Large intestine (tissue), 3 donors: Measurements from ENCODE around the gene KPTN. TPM values are rescaled to one million over a fixed set of nuclear protein-coding genes. Genes with fewer than 3 reads are reported as not detected.
"Not testable (repeated sequence)": the region's sequence is repeated elsewhere in the genome, so short reads cannot be mapped to it uniquely, and the experiment has no call there.

Source experiments
- DNase-seq, 2 donors: peaks; one replicate each; pipeline versions ENCODE4 v3.0.0 to v3.0.0-alpha.2; 2013
- H3K27ac ChIP-seq: one replicate; pipeline ENCODE4 v1.5.1; 2013; ENCODE audit warnings: low read length
- H3K27me3 ChIP-seq: 2 replicates; pipeline ENCODE4 v1.6.1; 2013; ENCODE audit warnings: low read length; ENCODE audit not compliant: control insufficient read depth, insufficient read depth
- H3K36me3 ChIP-seq: 2 replicates; pipeline ENCODE4 v1.6.1; 2013; ENCODE audit warnings: low read length; ENCODE audit not compliant: control insufficient read depth, insufficient read depth
- H3K4me1 ChIP-seq: one replicate; pipeline ENCODE4 v1.6.1; 2013; ENCODE audit warnings: low read length; ENCODE audit not compliant: control insufficient read depth, insufficient read depth
- H3K4me3 ChIP-seq: one replicate; pipeline ENCODE4 v1.5.1; 2013; ENCODE audit warnings: low read length
- H3K9me3 ChIP-seq: one replicate; pipeline ENCODE4 v1.6.1; 2013; ENCODE audit warnings: mild to moderate bottlenecking, low read depth, low read length, moderate library complexity; ENCODE audit not compliant: control insufficient read depth
- WGBS: methylation state at CpG from one replicate; pipeline ENCODE4 v1.1.5; 2013; ENCODE audit warnings: low lambda C conversion rate; ENCODE audit not compliant: insufficient coverage; 5-methylcytosine and 5-hydroxymethylcytosine counted together
- polyA plus RNA-seq: library from polyadenylated mRNA; unstranded; fragments of 120-200 nt; gene quantifications from one replicate; pipeline ENCODE4 v1.2.1, GENCODE V29; 2013

KPTN gene
- polyA plus RNA-seq, 1 donor = 9.4 TPM

DNA sequence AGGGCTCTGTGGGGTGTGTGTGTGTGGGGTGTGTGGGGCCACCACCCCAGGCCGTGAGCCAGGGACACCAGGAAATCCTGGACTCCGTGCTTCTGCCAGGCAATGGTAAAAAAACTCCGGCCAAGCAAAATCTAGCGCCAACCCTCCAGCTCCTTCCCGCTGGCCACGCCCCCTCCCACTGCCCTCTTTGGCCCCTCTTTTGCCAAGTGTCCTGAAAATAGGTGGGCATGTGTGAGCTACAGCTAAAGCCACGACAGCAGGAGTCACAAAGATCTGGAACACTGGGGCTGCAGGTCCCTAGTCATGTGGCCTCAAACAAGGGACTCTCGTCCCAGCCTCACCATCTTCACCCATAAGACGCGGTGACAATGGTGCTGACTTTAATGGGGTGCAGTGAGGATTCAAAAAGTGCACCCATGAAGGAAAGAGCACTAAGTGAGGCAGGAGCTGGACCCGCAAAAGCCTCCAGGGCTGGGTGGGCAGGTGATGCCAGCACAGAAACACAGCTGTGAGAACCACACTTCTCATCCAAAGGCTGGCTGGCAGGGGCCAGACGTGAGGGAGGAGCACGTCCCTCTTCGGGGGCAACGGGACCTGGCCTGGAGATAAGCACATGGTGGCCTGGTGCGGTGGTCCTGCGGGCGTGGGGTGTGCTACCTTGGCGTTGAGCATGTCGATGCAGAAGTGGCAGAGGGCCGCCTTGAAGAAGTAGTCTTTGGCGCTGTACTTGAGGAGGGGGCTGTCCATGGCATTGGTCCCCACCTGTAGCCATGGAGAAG, 7.5 kb upstream of the KPTN start:
- H3K27me3 ChIP-seq = no peaks in the 10 kb centered on the region
- no CpG with 5 or more reads among the region's 22 CpGs for WGBS
- H3K4me1 ChIP-seq = no peaks in the 10 kb centered on the region
- peaks cover 78% of the 10 kb centered on the region for H3K36me3 ChIP-seq
- no peak overlapping the region for H3K4me3 ChIP-seq
- no peak overlapping the region for H3K27ac ChIP-seq
- no peaks in the 10 kb centered on the region for H3K9me3 ChIP-seq
- no peak for DNase-seq

DNA sequence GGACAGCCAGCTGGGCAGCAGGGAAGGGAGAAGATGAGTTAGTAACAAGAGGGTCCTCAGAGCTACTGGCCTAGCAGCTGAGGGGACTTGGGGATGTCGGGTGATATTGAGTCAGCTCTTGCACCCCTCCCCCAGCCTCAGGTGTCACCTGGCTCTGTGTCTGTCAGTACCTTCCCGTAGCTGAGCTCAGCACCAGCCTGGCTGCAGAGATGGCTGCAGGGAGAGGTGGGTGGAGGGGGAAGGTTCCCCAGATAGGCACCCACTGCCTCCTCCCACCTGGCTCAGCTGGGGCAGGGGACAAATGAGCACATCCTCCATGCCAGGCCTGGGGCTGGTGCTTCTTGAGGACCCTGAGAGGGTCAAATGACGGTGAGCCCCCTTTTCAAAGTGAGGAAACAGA, 6.8 kb upstream of the KPTN start:
- no CpG with 5 or more reads among the region's 3 CpGs for WGBS
- H3K4me3 ChIP-seq = no peak overlapping the region
- no peaks in the 10 kb centered on the region for H3K27me3 ChIP-seq
- no peak for DNase-seq
- H3K27ac ChIP-seq = no peak overlapping the region
- no peaks in the 10 kb centered on the region for H3K9me3 ChIP-seq
- no peaks in the 10 kb centered on the region for H3K4me1 ChIP-seq
- peaks cover 71% of the 10 kb centered on the region for H3K36me3 ChIP-seq

DNA sequence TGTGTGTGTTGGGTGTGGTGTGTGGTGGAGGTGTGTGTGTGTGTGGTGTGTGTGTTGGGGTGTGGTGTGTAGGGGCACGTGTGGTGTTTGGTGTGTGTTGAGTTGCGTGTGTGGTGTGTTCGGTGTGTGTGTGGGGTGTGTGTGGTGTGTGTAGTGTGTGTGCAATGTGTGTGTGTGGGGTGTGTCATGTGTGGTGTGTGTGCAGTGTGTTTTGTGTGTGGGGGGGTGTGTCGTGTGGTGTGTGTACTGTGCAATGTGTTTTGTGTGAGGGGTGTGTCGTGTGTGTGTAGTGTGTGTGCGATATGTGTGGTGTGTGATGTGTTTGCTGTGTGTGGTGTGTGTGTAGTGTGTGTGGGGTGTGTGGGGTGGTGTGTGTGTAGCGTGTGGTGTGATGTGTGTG, 6.0 kb upstream of the KPTN start:
- no peaks in the 10 kb centered on the region for H3K4me1 ChIP-seq
- no peak for DNase-seq
- peaks cover 65% of the 10 kb centered on the region for H3K36me3 ChIP-seq
- no peaks in the 10 kb centered on the region for H3K27me3 ChIP-seq
- H3K4me3 ChIP-seq = no peak overlapping the region
- H3K27ac ChIP-seq = no peak overlapping the region
- H3K9me3 ChIP-seq = no peaks in the 10 kb centered on the region
- no CpG with 5 or more reads among the region's 7 CpGs for WGBS

DNA sequence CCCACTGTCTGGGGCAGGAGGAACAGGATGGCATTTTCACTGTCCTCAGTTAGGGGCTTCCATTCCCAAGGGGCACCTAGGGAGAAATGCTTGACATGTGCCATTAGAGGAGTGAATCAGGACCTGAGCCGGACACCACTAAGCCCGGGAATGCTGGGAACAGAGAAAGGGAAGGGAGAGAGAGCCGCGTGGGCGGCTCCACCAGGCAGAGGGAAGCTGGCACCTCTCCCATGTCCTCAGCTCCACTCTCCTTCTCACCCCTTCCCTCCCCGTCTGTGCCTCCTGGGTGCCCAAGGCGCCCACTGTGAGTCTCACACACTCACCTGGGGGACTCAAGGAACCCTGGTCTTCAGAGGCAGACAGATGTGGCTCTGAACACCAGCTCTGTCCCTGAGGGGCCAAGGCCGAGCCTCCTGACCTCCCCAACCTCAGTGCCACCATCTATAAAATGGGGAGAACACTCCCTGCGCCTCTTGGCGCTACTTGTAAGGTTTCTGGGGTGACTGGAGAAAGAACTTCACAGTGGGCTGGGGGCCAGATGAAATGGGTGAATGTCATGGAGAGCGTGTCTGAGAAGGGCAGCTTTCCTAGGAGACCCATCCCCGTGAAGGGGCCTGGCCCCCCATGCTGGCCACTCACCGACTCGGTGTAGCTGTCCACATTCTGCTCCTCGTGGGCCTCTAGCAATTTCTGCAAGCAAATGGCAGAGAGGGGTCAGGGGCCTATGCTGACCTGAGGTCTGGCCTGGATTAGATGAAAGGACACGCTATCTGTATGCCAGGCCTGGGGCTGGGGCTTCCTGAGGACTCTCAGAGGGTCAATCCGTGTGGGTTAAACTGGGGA, 5.3 kb upstream of the KPTN start:
- Histone ChIP-seq H3K4me3 (no peak overlapping the region), H3K36me3 (peaks cover 61% of the 10 kb centered on the region), H3K4me1 (no peaks in the 10 kb centered on the region), H3K27me3 (no peaks in the 10 kb centered on the region), H3K9me3 (no peaks in the 10 kb centered on the region), H3K27ac (no peak overlapping the region)
- no peak for DNase-seq
- 60% methylated on average over 1 of the region's 17 CpGs for WGBS

DNA sequence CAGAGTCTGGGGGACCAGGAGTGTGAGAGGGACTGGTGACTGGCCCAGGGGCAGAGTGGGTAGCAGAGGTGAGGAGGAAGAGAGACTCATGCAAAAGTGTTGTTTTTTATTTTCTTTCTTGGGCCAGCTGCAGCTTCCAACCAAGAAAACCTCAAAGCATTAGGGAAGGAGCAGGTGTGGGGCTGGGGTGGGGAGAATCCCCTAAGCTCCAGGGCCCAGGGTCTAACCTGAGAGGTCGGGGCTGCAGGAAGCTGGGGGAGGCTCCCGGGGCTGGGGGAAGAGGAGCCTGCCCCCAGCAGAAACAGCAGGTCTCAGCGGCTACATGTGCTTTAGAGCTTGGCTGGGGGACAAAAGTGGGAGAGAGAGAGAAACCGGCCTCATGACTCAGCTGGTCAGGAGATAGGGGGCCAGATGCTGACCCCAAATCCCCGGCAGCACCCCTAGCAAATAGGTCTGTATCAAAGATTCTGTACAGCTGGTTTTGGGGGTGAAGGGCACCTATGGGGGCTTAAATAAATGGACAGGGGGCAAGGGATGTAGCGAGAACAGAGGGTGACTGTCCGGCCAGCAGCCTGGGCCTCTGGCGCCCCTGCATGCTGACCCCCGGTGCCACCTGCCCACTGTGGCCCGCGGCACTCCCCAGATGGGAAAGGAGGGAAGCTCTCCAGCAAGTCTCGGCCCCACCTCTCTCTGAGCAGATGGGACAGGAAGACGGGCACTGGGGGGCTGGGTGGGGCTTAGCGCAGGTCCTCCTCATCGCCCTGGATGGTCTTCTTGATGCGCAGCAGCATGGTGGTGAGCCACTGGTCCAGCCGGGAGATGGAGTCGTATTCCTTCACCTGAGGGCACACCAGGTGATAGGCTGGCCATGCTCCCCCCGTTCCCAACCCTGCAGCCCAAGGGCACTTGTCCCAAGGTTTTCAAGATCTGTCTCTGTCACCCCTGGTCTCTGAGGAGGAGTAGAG, 3.8 kb upstream of the KPTN start:
- Histone ChIP-seq H3K27me3 (no peaks in the 10 kb centered on the region), H3K36me3 (peaks cover 48% of the 10 kb centered on the region), H3K4me1 (peaks cover 4% of the 10 kb centered on the region), H3K4me3 (no peak overlapping the region), H3K27ac (no peak overlapping the region), H3K9me3 (no peaks in the 10 kb centered on the region)
- no peak for DNase-seq
- no CpG with 5 or more reads among the region's 19 CpGs for WGBS

DNA sequence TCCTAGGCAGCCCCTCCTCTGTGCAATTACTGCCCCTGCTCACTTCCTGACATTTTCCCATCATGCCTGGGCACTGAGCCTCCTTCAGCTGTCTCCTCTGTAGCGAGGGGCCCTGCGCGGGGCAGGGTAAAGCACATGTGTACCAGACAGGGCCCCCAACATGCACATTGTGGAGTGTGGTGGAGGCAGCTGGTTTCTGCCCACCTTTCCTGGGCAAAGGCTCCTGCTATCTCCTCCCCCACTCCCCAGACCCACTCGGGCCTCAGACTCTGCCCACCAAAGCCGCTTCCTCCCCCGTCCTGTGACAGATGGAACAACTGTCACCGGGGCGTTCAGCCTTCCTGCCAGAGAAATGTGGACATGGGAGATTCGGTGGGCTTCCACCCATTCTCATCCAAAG, 2.9 kb upstream of the KPTN start:
- Histone ChIP-seq H3K9me3 (no peaks in the 10 kb centered on the region), H3K4me3 (no peak overlapping the region), H3K4me1 (peaks cover 4% of the 10 kb centered on the region), H3K27me3 (no peaks in the 10 kb centered on the region), H3K27ac (no peak overlapping the region), H3K36me3 (peaks cover 43% of the 10 kb centered on the region)
- DNase-seq = no peak
- no CpG with 5 or more reads among the region's 9 CpGs for WGBS

DNA sequence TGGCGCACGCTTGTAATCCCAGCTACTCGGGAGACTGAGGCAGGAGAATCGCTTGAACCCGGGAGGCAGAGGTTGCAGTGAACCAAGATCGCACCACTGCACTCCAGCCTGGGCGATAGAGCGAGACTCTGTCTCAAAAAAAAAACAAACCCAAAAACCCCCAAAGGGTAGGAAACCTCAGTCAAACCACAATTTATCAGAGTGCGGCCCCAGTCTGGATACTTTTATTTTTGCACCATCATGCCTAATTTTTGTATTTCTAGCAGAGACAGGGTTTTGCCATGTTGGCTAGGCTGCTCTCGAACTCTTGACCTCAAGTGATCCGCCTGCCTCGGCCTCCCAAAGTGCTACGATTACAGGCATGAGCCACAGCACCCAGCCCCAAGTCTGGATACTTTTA, 2.2 kb upstream of the KPTN start:
- not testable (repeated sequence) for H3K4me1 ChIP-seq, DNase-seq, H3K9me3 ChIP-seq, H3K4me3 ChIP-seq, H3K27me3 ChIP-seq, H3K27ac ChIP-seq
- no CpG with 5 or more reads among the region's 13 CpGs for WGBS
- H3K36me3 ChIP-seq = peaks cover 36% of the 10 kb centered on the region

DNA sequence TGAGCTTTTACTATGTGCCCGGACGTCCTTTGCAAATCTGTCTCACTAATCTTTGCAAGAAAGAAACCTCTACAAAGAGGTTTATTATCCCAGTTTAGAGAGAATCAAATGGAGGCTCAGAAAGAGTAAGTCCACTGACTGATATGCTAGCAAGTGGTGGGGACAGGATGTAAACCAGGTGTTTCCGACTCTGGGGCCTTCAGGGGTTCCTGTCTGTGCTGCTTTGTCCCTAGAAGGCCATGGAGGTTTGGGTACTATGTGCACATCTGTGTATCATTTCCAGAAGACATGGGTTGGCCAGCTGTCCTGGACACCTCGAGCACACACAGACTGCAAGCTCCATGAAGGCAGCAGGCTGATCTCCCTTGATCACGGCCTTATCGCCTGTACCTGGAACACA, 1.2 kb upstream of the KPTN start:
- no peak overlapping the region for H3K4me3 ChIP-seq
- DNase-seq = no peak
- H3K9me3 ChIP-seq = peaks cover 2% of the 10 kb centered on the region
- no CpG with 5 or more reads among the region's 6 CpGs for WGBS
- peaks cover 6% of the 10 kb centered on the region for H3K27me3 ChIP-seq
- H3K36me3 ChIP-seq = peaks cover 29% of the 10 kb centered on the region
- no peak overlapping the region for H3K27ac ChIP-seq
- H3K4me1 ChIP-seq = peaks cover 4% of the 10 kb centered on the region

DNA sequence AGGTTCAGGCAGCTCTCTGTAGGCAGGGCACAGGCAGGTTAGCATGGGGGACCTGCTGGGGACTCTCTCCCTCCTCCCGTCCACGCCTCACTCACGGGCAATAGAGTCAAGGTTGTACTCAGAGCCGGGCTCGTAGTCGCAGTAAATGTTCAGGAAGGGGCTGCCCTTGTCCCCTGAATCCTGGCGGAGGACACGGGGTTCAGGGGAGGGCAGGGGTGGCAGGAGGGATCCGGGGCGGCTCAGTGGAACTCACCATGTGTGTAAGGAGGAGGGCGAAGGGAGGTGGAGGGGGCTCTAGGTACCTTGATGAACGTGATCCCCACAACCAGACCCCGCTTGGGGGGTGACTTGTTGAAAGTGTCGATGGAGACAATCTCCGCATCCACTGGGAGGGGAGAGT, 819 bp downstream of the KPTN start:
- no CpG with 5 or more reads among the region's 15 CpGs for WGBS
- Histone ChIP-seq H3K9me3 (peaks cover 3% of the 10 kb centered on the region), H3K36me3 (peaks cover 13% of the 10 kb centered on the region), H3K27me3 (peaks cover 7% of the 10 kb centered on the region), H3K27ac (no peak overlapping the region), H3K4me3 (no peak overlapping the region), H3K4me1 (peaks cover 4% of the 10 kb centered on the region)
- DNase-seq = no peak

DNA sequence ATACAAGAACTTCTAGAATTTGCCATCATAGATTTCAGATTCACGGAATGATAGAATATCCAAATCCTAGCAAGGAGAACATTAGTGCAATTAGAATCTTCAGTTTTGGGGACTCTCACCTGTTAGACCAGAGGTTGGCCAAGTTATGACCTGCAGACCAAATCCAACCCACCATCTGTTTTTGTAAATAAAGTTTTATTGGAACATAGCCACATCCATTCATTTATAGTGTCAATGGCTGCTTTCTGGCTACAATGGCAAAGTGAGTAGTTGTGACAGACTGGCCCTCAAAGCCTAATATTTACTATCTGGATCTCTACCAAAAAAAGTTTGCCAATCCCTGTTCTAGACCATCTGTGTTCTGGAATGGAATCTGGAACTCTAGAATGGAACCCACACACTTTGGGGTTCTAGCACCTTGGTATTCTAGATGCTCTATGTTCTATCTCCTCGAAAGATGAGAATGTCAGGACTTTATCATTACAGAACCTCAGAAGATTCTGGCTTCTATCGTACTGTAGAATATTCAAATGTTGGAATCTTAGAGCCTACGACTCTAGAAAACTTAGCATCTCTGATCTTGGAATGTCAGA, 2.5 kb downstream of the KPTN start:
- H3K4me1 ChIP-seq = peaks cover 4% of the 10 kb centered on the region
- WGBS = 100% methylated on average over 1 of the region's 4 CpGs
- no peak overlapping the region for H3K27ac ChIP-seq
- no peak overlapping the region for H3K4me3 ChIP-seq
- H3K27me3 ChIP-seq = peaks cover 7% of the 10 kb centered on the region
- H3K36me3 ChIP-seq = peaks cover 3% of the 10 kb centered on the region
- DNase-seq = no peak
- peaks cover 3% of the 10 kb centered on the region for H3K9me3 ChIP-seq
